ENCODE measurements around the gene NAT8. TPM values are rescaled to one million over a fixed set of nuclear protein-coding genes. Genes with fewer than 3 reads are reported as not detected.
A peak's percentile ranks its signal among the peaks of the same experiment; 100 is the strongest.
"Not testable (repeated sequence)": the region's sequence is repeated elsewhere in the genome, so short reads cannot be mapped to it uniquely, and the experiment has no call there.

Gene NAT8, protein sequence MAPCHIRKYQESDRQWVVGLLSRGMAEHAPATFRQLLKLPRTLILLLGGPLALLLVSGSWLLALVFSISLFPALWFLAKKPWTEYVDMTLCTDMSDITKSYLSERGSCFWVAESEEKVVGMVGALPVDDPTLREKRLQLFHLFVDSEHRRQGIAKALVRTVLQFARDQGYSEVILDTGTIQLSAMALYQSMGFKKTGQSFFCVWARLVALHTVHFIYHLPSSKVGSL
- total RNA-seq = not detected in 2 replicates

- no peak within 1 kb of the TSS for H3K27ac Mint-ChIP-seq
- H3K9me3 Mint-ChIP-seq = no peaks in the 10 kb centered on the region
- no peak within 1 kb of the TSS for H3K4me3 Mint-ChIP-seq (ENCODE audit: low read depth)
- H3K27me3 Mint-ChIP-seq (ENCODE audit: low read depth) = peaks cover 4% of the 10 kb centered on the region
- no peaks in the 10 kb centered on the region for H3K4me1 Mint-ChIP-seq (ENCODE audit: low read depth)
- no peak for DNase-seq (ENCODE audit: low spot score)
- H3K36me3 Mint-ChIP-seq (ENCODE audit: low read depth) = no peaks in the 10 kb centered on the region
- intact Hi-C loops (cut with micrococcal nuclease) = no loop called here
These were observed at the start of gene NAT8 for GRCh38 chr2:73642338-73643018. NAT8 (minus strand) TSS chr2:73642422; CDS start chr2:73641628, 794 bp downstream.

- H3K27ac Mint-ChIP-seq; H3K4me1 Mint-ChIP-seq (ENCODE audit: low read depth); intact Hi-C loops (cut with micrococcal nuclease); H3K9me3 Mint-ChIP-seq; H3K36me3 Mint-ChIP-seq (ENCODE audit: low read depth); H3K27me3 Mint-ChIP-seq (ENCODE audit: low read depth); H3K4me3 Mint-ChIP-seq (ENCODE audit: low read depth): not testable (repeated sequence)
- peak; percentile 14 for DNase-seq (ENCODE audit: low spot score)
These were observed 48.3 kb upstream of the NAT8 start for GRCh38 chr2:73690372-73691088.

DNA sequence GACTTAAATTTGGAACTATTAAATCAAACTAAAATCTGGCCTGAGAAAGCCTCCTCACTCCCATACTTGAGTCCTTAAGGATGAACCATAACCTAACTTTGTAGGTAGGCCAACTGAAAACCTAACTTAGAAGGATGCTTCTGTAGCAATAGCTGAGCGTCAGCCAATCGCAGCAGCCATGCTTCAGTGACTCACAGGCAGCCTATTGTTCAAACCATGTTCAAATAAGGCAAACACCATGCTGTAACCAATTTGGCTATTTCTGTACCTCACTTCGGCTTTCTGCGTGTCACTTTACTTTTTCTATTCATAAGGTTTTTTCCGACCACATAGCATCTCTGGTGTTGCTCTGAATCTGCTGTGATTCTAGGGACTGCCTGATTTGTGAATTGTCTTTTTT, 46.3 kb upstream of the NAT8 start:
- H3K27me3 Mint-ChIP-seq (ENCODE audit: low read depth); H3K36me3 Mint-ChIP-seq (ENCODE audit: low read depth); H3K4me1 Mint-ChIP-seq (ENCODE audit: low read depth); intact Hi-C loops (cut with micrococcal nuclease); H3K9me3 Mint-ChIP-seq; H3K4me3 Mint-ChIP-seq (ENCODE audit: low read depth); H3K27ac Mint-ChIP-seq; DNase-seq (ENCODE audit: low spot score): not testable (repeated sequence)

- Mint-ChIP-seq H3K4me1 (ENCODE audit: low read depth) (peaks cover 2% of the 10 kb centered on the region), H3K27me3 (ENCODE audit: low read depth) (peaks cover 5% of the 10 kb centered on the region), H3K27ac (no peak overlapping the region), H3K4me3 (ENCODE audit: low read depth) (no peak overlapping the region), H3K36me3 (ENCODE audit: low read depth) (no peaks in the 10 kb centered on the region), H3K9me3 (no peaks in the 10 kb centered on the region)
- intact Hi-C loops (cut with micrococcal nuclease) = no loop called here
- DNase-seq (ENCODE audit: low spot score) = no peak
These were observed 43.7 kb upstream of the NAT8 start for GRCh38 chr2:73685764-73686438.

GRCh38 chr2:73684905-73685304, 42.7 kb upstream of the NAT8 start:
- H3K4me1 Mint-ChIP-seq (ENCODE audit: low read depth); intact Hi-C loops (cut with micrococcal nuclease); H3K9me3 Mint-ChIP-seq; DNase-seq (ENCODE audit: low spot score); H3K36me3 Mint-ChIP-seq (ENCODE audit: low read depth); H3K27ac Mint-ChIP-seq; H3K27me3 Mint-ChIP-seq (ENCODE audit: low read depth); H3K4me3 Mint-ChIP-seq (ENCODE audit: low read depth): not testable (repeated sequence)

DNA sequence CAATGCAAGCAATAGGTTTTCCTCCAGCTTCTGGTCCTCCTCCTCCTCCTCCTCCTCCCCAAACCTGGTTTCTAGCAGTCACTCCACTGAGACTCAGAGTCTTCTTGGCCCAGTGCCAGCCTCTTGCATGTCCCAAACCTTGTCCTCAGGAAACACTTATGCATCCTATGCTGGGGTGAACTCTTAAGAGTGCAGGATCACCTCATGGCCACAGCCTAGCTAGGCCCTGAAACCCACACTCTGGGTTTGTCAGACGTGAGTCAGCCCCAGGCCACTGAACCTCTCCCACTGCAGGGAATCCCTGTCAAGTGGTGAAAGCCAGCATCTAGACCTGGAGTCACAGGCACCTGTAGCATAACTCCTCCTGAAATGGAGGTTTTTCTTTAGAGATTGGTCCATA, 42.1 kb upstream of the NAT8 start:
- H3K36me3 Mint-ChIP-seq (ENCODE audit: low read depth); H3K9me3 Mint-ChIP-seq; H3K4me1 Mint-ChIP-seq (ENCODE audit: low read depth); H3K27me3 Mint-ChIP-seq (ENCODE audit: low read depth); intact Hi-C loops (cut with micrococcal nuclease); DNase-seq (ENCODE audit: low spot score); H3K4me3 Mint-ChIP-seq (ENCODE audit: low read depth); H3K27ac Mint-ChIP-seq: not testable (repeated sequence)

DNA sequence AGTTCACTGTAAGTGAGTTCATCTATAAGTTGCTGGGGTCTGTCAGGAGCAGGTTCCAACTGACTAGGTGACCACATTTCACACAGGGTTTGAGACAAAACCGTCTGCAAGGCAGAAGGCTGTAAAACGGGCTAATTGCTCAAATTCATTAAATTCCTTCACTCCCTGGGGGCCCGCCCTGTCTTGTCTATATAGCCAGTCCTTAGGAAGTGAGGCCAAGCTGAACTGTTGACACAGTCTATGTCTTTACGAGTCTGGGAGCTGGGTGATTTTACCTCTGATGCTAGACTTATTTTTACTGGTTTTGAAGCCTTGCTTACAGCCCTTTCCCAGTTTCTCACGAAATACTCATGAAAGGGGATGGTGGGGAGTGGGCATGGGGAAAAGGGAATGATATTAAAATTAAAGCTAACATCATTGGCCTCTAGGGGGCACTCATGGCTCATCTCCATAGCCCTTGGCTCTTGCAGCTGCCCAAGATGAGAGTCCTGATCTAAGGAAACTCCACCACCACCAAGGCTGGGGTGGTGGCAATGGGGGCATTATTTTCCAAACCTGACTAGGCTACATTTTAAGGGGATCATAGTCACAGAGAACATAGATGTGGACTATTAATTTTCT, 37.8 kb upstream of the NAT8 start:
- intact Hi-C loops (cut with micrococcal nuclease); H3K9me3 Mint-ChIP-seq; H3K27me3 Mint-ChIP-seq (ENCODE audit: low read depth); DNase-seq (ENCODE audit: low spot score); H3K36me3 Mint-ChIP-seq (ENCODE audit: low read depth); H3K4me1 Mint-ChIP-seq (ENCODE audit: low read depth); H3K27ac Mint-ChIP-seq; H3K4me3 Mint-ChIP-seq (ENCODE audit: low read depth): not testable (repeated sequence)

DNA sequence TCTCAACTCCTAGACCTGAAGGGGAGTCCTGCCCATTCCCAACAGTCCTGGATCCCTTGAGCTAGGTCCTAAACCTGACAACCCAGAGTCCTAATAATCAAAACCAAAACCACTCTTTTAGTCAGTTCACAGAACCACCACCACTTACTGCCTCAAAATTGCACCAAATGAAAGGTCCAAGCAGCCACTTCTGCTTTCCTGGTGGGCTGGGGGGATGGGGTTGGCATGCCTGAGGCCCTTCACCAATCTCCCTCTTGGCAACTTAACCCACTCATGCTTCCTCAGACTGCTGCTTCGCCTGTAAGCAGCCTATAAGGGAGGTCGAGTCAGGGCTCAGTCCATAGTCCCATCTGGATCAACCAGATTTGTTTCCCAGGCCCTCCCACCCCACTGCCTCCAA, 37.0 kb upstream of the NAT8 start:
- H3K9me3 Mint-ChIP-seq; H3K36me3 Mint-ChIP-seq (ENCODE audit: low read depth); H3K27ac Mint-ChIP-seq; H3K4me3 Mint-ChIP-seq (ENCODE audit: low read depth); DNase-seq (ENCODE audit: low spot score); intact Hi-C loops (cut with micrococcal nuclease); H3K27me3 Mint-ChIP-seq (ENCODE audit: low read depth); H3K4me1 Mint-ChIP-seq (ENCODE audit: low read depth): not testable (repeated sequence)

GRCh38 chr2:73678008-73678407, 35.8 kb upstream of the NAT8 start:
- intact Hi-C loops (cut with micrococcal nuclease); H3K27me3 Mint-ChIP-seq (ENCODE audit: low read depth); H3K27ac Mint-ChIP-seq; DNase-seq (ENCODE audit: low spot score); H3K4me3 Mint-ChIP-seq (ENCODE audit: low read depth); H3K36me3 Mint-ChIP-seq (ENCODE audit: low read depth); H3K4me1 Mint-ChIP-seq (ENCODE audit: low read depth); H3K9me3 Mint-ChIP-seq: not testable (repeated sequence)

GRCh38 chr2:73676211-73676610, 34.0 kb upstream of the NAT8 start:
- H3K4me1 Mint-ChIP-seq (ENCODE audit: low read depth); H3K36me3 Mint-ChIP-seq (ENCODE audit: low read depth); H3K27me3 Mint-ChIP-seq (ENCODE audit: low read depth); H3K9me3 Mint-ChIP-seq; DNase-seq (ENCODE audit: low spot score); H3K4me3 Mint-ChIP-seq (ENCODE audit: low read depth); H3K27ac Mint-ChIP-seq; intact Hi-C loops (cut with micrococcal nuclease): not testable (repeated sequence)

DNA sequence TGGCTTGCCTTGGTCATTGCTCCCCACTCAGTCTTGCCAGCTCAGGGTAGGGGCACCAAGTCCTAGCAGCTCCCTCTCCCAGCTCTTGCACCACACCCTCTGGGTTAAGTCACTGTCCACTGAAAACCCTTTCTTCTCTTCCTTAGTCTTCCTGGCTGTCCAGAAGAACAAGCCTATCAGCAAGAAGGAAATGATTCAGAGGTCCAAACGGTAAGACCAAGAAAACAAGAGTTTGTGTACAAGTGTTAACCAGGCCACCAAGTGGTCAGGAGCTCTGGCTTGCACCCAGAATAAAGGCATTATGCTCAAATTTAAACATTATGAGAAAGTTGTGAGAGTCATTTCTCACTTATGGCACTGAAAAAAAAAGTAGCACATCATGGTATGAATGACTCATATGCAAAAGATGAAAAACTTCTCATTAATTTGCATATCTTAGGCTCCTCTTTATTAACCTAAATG, 32.5 kb upstream of the NAT8 start:
- H3K36me3 Mint-ChIP-seq (ENCODE audit: low read depth); H3K27me3 Mint-ChIP-seq (ENCODE audit: low read depth); H3K9me3 Mint-ChIP-seq; H3K4me1 Mint-ChIP-seq (ENCODE audit: low read depth); H3K27ac Mint-ChIP-seq; H3K4me3 Mint-ChIP-seq (ENCODE audit: low read depth); DNase-seq (ENCODE audit: low spot score); intact Hi-C loops (cut with micrococcal nuclease): not testable (repeated sequence)

- H3K4me1 Mint-ChIP-seq (ENCODE audit: low read depth); H3K27ac Mint-ChIP-seq; intact Hi-C loops (cut with micrococcal nuclease); H3K36me3 Mint-ChIP-seq (ENCODE audit: low read depth); H3K9me3 Mint-ChIP-seq; H3K4me3 Mint-ChIP-seq (ENCODE audit: low read depth); DNase-seq (ENCODE audit: low spot score); H3K27me3 Mint-ChIP-seq (ENCODE audit: low read depth): not testable (repeated sequence)
These were observed 27.8 kb upstream of the NAT8 start for GRCh38 chr2:73669976-73670375.
